Stomach smooth muscle (tissue), 2 donors: ENCODE measurements around the gene EVI2A.
"Not testable (repeated sequence)": the region's sequence is repeated elsewhere in the genome, so short reads cannot be mapped to it uniquely, and the experiment has no call there.

Experiments
- H3K27ac ChIP-seq: one replicate; pipeline ENCODE4 v1.7.0; 2013; ENCODE audit warnings: mild to moderate bottlenecking, low read length, inconsistent platforms
- H3K27me3 ChIP-seq, 2 donors: one replicate each; pipeline ENCODE4 v1.7.0; 2013; ENCODE audit warnings: low read length in 2 of 2; ENCODE audit not compliant: insufficient read depth in 2 of 2, control insufficient read depth in 1 of 2
- H3K36me3 ChIP-seq, 2 donors: one replicate each; pipeline ENCODE4 v1.7.0; 2013; ENCODE audit warnings: low read length in 2 of 2; ENCODE audit not compliant: control insufficient read depth in 2 of 2, insufficient read depth in 2 of 2
- H3K4me1 ChIP-seq: one replicate; pipeline ENCODE4 v1.7.0; 2013; ENCODE audit warnings: low read length; ENCODE audit not compliant: control insufficient read depth, insufficient read depth
- H3K4me3 ChIP-seq, 2 donors: one replicate each; pipeline ENCODE4 v1.7.0; 2013; ENCODE audit warnings: low read length in 2 of 2
- H3K9ac ChIP-seq, 2 donors: one replicate each; pipeline ENCODE4 v1.7.0; 2013; ENCODE audit warnings: low read length in 2 of 2, mild to moderate bottlenecking in 1 of 2
- H3K9me3 ChIP-seq, 2 donors: one replicate each; pipeline ENCODE4 v1.7.0; 2013; ENCODE audit warnings: low read length in 2 of 2; ENCODE audit not compliant: control insufficient read depth in 2 of 2
- donor health status: healthy.
- donor health status: Pancreatic carcinoma.

Gene EVI2A, protein sequence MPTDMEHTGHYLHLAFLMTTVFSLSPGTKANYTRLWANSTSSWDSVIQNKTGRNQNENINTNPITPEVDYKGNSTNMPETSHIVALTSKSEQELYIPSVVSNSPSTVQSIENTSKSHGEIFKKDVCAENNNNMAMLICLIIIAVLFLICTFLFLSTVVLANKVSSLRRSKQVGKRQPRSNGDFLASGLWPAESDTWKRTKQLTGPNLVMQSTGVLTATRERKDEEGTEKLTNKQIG

DNA sequence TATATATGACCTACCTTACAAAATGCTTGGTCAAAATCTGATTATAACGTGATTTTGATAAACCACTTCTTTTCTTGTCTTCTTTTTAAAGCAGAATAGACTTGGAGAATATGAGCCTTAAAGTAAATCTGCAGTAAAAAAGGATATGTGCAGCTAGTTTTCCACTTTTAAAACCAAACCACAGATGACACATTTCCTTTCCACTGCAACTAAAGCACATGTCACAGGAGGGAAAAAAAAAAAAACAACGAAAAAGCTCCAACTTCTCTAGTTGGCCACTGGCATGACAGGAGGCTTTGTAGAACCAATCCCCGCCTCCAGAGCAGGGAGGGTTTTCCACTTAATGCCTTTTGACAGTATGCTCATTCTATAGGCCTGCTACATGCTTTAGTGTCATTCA, at the start of gene EVI2A:
EVI2A (minus strand) TSS at position 142 of the 400 bp plus-strand sequence. CDS start 2,609 bp downstream, outside the sequence.
- H3K9ac ChIP-seq, result no peak within 1 kb of the TSS
- no peaks in the 10 kb centered on the region for H3K4me1 ChIP-seq
- H3K9me3 ChIP-seq, result no peaks in the 10 kb centered on the region
- H3K27ac ChIP-seq, result no peak within 1 kb of the TSS
- peaks cover 5 to 6% of the 10 kb centered on the region in 2 donors for H3K36me3 ChIP-seq
- no peaks in the 10 kb centered on the region for H3K27me3 ChIP-seq
- H3K4me3 ChIP-seq, result no peak within 1 kb of the TSS

DNA sequence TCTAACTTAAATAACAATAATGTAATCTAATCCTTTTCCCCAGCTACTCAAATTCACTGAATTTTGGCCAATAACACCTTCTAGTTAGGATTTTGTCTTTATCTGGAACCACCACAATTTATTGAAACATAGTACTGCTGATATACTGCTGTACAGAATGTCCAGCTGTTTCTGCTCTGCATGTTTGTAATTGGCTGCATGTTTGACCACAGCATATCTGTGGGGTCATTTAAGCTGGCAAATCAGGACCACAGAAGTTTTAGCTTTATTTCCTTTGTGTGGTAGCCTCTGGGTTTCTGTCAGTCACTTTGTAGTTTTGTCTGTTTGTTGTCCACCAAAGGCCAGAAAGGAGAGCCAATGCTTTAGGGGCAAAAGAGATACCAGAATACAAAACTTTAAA, 47.8 kb upstream of the EVI2A start:
- Histone ChIP-seq H3K27ac (no peak overlapping the region), H3K4me1 (no peaks in the 10 kb centered on the region), H3K9ac (no peak overlapping the region), H3K4me3 (no peak overlapping the region), H3K9me3 (no peaks in the 10 kb centered on the region), H3K27me3 (no peaks in the 10 kb centered on the region), H3K36me3 (peaks cover 3 to 4% of the 10 kb centered on the region in 2 donors)

DNA sequence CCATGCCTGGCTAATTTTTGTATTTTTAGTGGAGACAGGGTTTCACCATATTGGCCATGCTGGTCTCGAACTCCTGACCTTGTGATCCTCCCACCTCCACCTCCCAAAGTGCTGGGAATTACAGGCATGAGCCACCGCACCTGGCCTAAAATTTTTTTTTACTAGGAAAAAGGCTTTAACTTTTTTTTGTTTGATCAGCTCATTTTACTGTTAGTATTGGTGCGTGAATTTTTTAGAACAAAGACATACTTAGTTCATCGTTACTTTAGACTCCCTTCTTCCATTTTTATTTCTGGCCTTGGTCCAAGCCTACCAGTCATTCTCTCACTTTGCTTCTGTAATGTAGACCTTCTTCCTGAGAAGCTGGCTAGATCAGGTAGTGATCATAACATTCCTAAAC, 44.7 kb upstream of the EVI2A start:
- Histone ChIP-seq H3K27ac (no peak overlapping the region), H3K4me1 (no peaks in the 10 kb centered on the region), H3K4me3 (no peak overlapping the region), H3K36me3 (peaks cover 3 to 4% of the 10 kb centered on the region in 2 donors), H3K9ac (no peak overlapping the region), H3K27me3 (no peaks in the 10 kb centered on the region), H3K9me3 (no peaks in the 10 kb centered on the region)

DNA sequence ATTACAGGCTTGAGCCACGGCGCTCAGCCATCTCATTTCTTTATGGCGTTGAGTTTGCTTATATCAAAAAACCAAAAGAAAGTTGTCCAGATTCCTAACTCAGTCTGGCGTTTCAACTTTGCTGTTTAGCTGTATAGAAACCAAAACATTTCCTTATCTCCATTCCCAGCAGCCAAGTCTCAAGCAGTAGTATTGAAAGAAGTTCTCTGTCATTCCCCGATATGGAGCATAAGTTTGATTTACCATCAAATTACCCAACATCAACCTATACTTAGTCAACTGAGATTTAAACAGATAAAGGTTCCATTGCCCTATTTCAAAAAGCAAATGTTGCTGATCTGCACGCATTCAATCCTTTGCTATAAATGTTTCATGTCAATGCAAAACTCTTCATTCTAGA, 42.6 kb upstream of the EVI2A start:
- Histone ChIP-seq H3K9me3 (no peaks in the 10 kb centered on the region), H3K27me3 (no peaks in the 10 kb centered on the region), H3K4me1 (no peaks in the 10 kb centered on the region), H3K36me3 (peaks cover 6 to 7% of the 10 kb centered on the region in 2 donors), H3K4me3 (no peak overlapping the region), H3K9ac (no peak overlapping the region), H3K27ac (no peak overlapping the region)

DNA sequence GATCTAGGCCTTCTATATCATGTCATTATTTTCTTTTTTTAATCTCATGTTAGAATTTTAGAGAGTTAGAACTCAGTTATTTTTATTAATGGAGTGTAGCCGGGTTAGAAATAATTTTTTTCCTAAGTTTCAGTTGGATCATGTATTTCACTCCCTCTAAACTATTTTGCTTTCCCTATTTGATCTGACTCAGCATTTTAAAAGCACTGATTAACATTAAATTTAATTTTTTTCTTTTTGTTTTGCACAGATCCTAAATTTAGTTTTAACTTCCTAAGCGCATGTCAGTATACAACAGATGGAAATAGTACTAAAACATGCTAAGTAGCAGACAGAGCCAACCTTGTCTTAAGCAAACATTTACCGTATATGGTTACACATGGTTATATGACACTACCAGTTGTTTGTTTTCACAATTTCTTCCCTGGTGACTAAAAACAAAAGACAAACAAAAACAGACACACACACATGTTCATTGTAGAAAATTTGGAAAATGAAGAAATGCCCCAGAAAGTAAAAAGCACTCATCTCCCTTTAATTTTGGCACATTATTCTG, 36.5 kb upstream of the EVI2A start:
- H3K27me3 ChIP-seq, result no peaks in the 10 kb centered on the region
- H3K4me3 ChIP-seq, result no peak overlapping the region
- H3K9ac ChIP-seq, result no peak overlapping the region
- H3K9me3 ChIP-seq, result no peaks in the 10 kb centered on the region
- H3K4me1 ChIP-seq, result no peaks in the 10 kb centered on the region
- H3K27ac ChIP-seq, result no peak overlapping the region
- peaks cover 12 to 24% of the 10 kb centered on the region in 2 donors for H3K36me3 ChIP-seq

DNA sequence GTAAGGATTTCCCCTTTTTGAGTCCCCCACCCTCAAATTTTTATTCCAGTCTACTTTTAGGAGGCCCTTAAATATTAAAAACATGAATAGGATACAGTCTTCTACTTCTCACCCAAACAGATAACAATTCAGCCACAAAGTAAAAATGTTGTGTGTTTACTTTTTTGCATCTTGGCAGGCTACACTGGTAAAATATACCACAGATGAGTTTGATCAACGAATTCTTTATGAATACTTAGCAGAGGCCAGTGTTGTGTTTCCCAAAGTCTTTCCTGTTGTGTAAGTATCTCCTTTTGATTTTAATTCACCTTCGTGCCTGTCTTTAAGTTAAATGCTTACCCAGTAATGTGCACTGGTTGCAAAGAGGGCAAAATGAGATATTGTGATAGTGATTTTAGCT, 35.7 kb upstream of the EVI2A start:
- H3K27me3 ChIP-seq, result no peaks in the 10 kb centered on the region
- H3K9me3 ChIP-seq, result no peaks in the 10 kb centered on the region
- H3K36me3 ChIP-seq, result peaks cover 13 to 20% of the 10 kb centered on the region in 2 donors
- H3K27ac ChIP-seq, result no peak overlapping the region
- no peaks in the 10 kb centered on the region for H3K4me1 ChIP-seq
- H3K4me3 ChIP-seq, result no peak overlapping the region
- no peak overlapping the region for H3K9ac ChIP-seq

DNA sequence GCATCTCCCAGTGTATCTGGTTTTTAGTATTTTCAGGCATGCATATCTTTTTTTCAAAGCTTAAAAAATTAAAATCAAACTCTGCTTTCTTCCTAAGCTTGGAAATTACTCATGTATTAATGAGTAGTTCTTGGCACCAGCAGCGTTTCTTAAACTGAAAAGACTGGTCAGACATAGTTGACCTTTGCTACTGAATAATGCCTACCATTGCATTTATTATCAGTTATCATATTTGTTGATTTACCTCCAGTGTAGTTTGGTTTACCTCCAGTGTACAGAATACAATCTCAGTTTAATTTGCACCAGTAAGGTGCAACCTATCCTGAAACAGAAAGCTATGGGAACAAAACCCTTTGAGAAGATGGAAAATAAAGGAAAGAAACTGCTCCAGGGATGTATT, 34.5 kb upstream of the EVI2A start:
- H3K27ac ChIP-seq, result no peak overlapping the region
- peaks cover 15 to 20% of the 10 kb centered on the region in 2 donors for H3K36me3 ChIP-seq
- no peaks in the 10 kb centered on the region for H3K4me1 ChIP-seq
- H3K9me3 ChIP-seq, result no peaks in the 10 kb centered on the region
- no peak overlapping the region for H3K4me3 ChIP-seq
- H3K9ac ChIP-seq, result no peak overlapping the region
- no peaks in the 10 kb centered on the region for H3K27me3 ChIP-seq

DNA sequence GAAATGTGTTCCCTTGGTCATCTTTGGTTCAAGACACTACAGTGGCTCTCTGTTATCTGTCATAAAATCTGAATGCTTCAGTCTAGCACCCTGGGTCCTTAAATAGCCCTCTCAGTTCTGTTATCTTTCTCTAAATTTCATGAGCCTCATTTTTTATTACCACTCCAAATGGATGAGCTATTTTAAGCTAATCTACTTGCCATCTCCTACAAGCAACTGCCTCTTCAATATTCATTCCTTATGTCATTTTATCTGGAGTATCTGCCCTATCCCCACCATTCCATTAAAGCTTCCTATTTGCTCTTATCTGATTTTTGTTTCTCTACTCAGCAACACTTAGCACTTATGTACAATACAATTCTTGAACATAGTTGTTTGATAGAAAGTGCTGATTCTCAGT, 28.0 kb upstream of the EVI2A start:
- H3K36me3 ChIP-seq, result peaks cover 10 to 14% of the 10 kb centered on the region in 2 donors
- H3K9ac ChIP-seq, result no peak overlapping the region

DNA sequence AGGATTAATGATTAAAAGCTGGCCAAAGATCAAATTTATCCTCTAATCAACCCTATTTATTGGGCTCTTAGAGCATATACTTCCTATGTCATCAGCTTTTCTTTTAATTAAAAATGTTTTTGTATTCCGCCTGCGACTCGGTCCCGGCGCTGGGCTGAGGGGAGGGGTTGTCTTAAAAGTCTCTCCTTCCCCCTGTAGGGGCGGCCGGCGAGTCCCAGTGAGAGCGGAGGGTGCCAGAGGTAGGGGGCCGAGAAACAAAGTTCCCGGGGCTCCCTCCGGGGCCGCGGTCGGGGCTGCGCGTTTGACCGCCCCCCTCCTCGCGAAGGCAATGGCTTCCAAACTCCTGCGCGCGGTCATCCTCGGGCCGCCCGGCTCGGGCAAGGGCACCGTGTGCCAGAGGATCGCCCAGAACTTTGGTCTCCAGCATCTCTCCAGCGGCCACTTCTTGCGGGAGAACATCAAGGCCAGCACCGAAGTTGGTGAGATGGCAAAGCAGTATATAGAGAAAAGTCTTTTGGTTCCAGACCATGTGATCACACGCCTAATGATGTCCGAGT, 23.8 kb upstream of the EVI2A start:
- H3K4me1 ChIP-seq, H3K27ac ChIP-seq, H3K27me3 ChIP-seq, H3K4me3 ChIP-seq, H3K9me3 ChIP-seq, H3K9ac ChIP-seq: not testable (repeated sequence)
- H3K36me3 ChIP-seq, result peaks cover 9 to 20% of the 10 kb centered on the region in 2 donors

More for the DNA sequence above, 28.0 kb upstream of the EVI2A start:
- Histone ChIP-seq H3K4me1 (no peaks in the 10 kb centered on the region), H3K9me3 (no peaks in the 10 kb centered on the region), H3K4me3 (no peak overlapping the region), H3K27me3 (no peaks in the 10 kb centered on the region), H3K27ac (no peak overlapping the region)

DNA sequence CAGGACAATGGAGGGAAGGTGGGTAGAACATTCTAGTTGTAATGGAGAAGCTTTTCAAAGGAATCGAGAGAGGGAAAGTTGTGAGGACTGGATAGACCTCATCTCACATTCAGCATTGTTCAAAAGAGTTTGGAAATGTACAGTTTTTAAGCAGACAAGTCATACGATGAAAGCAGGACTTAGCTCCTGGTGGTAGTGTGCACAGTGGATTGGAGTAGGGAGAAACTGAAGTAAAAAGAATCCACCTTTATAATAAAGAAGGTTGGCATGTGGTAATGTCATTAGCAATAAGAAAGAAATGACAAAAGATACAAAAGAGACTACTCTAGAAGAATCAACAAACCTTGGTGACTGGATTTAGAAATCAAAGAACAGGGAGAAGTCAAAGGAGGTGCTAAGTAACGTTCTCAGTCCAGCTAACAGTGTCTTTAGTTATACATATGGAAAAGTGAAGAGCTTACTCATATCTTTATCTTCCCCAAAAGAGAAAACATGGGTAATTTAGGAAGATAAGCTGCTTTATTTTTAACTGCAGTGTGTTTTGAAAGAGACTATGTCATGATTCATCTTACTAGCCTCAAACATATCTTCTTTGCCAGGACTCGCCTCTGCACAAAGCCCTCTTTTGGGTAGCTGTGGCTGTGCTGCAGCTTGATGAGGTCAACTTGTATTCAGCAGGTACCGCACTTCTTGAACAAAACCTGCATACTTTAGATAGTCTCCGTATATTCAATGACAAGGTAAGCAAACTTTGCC, 18.7 kb upstream of the EVI2A start:
- H3K27ac ChIP-seq, result no peak overlapping the region
- H3K36me3 ChIP-seq, result peaks cover 10 to 15% of the 10 kb centered on the region in 2 donors
- no peaks in the 10 kb centered on the region for H3K4me1 ChIP-seq
- no peak overlapping the region for H3K4me3 ChIP-seq
- no peaks in the 10 kb centered on the region for H3K9me3 ChIP-seq
- no peak overlapping the region for H3K9ac ChIP-seq
- H3K27me3 ChIP-seq, result no peaks in the 10 kb centered on the region
